ENCODE data around the gene SETBP1.

GRCh38 chr18:44849361-44849760 is 168.7 kb downstream of the SETBP1 start:
- TF ChIP-seq NR3C1 (CRISPR knock-in tag; conservative IDR thresholded peaks at IDR 0.05; ENCODE audit: low read depth) = no peak
- no peak for TF ChIP-seq CTCF (IDR thresholded peaks at IDR 0.05)
- no peak for TF ChIP-seq E2F4 (CRISPR knock-in tag; IDR thresholded peaks at IDR 0.05; ENCODE audit: borderline replicate concordance, low read depth)
- no peak for TF ChIP-seq NR2C2 (CRISPR knock-in tag; IDR thresholded peaks at IDR 0.05)
- TF ChIP-seq ZSCAN18 (CRISPR knock-in tag; IDR thresholded peaks at IDR 0.05) = no peak
- no peak for TF ChIP-seq ZNF121 (CRISPR knock-in tag; IDR thresholded peaks at IDR 0.05)
- no peak for TF ChIP-seq ZNF232 (CRISPR knock-in tag; IDR thresholded peaks at IDR 0.05)
- no peak for TF ChIP-seq ZNF219 (CRISPR knock-in tag; IDR thresholded peaks at IDR 0.05; ENCODE audit: borderline replicate concordance)
- no peak for TF ChIP-seq STAT6 (CRISPR knock-in tag; conservative IDR thresholded peaks at IDR 0.05; ENCODE audit: low read depth)
